Measurements from ENCODE around the gene C7orf57.
"Not testable (repeated sequence)": the region's sequence is repeated elsewhere in the genome, so short reads cannot be mapped to it uniquely, and the experiment has no call there.

Gene C7orf57

DNA sequence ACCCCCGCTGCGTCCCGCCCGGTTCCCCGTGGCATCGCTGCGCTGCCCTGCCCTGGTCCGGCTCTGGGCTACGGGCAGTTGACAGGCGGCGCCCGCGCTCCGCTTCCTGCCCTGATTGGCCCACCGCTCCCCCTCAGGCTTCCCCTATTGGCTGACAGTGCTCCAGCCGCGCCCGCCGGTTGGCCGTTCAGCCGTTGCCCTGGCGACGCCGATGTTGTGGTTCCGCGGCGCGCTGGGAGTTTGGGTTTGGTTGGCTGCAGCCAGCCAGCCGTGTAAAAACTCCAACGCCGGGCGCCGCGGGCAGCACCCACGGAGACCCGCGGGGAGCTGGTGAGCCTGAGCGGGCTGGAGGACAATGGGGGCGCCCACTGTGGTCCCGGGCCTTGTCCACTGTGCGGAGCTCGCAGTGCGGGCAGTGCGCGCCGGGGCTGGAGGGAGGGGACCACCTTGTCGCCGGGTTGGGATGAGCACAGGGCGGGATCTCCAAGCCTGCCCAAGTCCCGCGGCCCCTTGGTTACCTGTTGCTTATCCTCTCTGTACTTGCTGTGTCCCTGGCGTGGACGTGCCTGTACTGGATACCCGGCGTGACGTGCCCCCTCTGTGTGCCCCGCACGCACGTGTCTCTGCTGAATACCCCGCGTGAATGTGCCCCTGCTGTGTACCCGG is at the start of gene C7orf57:
Gene C7orf57, plus strand, starts transcription at position 243 of the 666 bp plus-strand sequence. CDS start 766 bp downstream, outside the sequence.
- DNase-seq, result peak; percentile 92

DNA sequence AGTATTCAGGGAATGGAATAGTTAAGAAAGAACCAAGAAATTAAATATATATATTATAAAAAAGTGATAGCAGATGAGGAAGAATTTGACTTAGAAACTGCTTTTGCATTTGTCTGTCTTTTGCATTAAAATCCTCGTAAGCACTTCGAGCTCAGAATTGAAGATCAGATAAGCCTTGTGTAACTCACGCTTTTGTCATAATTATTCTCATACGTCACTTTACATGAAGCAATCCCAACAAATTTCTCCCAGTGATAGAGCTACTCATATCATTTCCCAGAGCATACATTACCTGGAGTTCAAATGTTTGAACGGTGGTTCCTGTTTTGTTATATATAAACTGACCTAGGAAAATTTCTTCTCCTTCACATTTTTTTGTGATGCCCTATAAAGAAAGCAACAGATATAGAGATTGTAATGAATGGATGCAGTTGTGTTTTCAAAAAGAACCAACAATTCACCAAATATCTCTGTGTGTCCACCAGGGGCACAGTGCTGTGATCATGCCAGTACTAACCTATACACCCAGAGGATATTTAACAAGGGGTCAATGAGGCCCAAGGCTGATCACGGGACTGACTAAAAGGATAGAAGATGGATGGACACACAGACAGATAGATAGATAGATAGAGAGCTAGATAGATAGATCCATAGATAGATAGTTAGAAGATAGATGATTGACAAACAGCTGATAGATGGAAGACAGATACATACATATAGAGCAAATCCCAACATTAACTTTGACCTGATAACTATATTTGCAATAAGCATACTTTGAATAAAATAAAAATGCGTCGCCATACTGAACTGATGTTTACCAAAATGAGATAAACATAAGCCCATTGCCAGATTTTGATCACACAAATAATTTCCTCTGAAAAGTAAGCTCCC is 46.6 kb upstream of the C7orf57 start:
- DNase-seq, result no peak

DNA sequence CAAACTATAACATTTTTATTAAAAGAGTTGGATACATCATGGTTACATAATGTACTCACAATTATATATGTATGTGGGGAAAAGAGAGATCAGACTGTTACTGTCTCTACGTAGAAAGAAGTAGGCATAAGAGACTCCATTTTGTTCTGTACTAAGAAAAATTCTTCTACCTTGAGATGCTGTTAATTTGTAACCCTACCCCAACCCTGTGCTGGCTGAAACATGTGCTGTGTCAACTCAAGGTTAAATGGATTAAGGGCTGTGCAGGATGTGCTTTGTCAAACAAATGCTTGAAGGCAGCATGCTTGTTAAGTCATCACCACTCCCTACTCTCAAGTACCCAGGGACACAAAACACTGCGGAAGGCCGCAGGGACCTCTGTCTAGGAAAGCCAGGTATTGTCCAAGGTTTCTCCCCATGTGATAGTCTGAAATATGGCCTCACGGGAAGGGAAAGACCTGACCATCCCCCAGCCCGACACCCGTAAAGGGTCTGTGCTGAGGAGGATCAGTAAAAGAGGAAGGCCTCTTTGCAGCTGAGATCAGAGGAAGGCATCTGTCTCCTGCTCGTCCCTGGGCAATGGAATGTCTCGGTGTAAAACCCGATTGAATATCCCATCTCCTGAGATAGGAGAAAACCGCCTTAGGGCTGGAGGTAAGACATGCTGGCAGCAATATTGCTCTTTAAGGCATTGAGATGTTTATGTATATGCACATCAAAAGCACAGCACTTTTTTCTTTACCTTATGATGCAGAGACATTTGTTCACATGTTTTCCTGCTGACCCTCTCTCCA is 45.5 kb upstream of the C7orf57 start:
- not testable (repeated sequence) for DNase-seq

DNA sequence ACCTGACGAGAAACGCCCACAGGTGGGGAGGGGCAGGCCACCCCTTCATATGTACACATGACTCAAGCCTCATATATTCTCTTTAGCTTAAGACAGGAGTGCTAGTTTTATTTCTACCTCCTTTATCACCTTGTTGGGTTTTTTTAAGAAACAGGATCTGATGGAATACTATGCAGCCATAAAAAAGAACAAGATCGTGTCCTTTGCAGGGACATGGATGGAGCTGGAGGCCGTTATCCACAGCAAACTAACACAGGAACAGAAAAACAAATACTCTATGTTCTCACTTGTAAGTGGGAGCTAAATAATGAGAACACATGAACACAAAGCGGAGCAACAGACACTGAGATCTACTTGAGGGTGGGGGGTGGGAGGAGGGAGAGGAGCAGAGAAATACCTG is 44.8 kb upstream of the C7orf57 start:
- DNase-seq, result no peak

DNA sequence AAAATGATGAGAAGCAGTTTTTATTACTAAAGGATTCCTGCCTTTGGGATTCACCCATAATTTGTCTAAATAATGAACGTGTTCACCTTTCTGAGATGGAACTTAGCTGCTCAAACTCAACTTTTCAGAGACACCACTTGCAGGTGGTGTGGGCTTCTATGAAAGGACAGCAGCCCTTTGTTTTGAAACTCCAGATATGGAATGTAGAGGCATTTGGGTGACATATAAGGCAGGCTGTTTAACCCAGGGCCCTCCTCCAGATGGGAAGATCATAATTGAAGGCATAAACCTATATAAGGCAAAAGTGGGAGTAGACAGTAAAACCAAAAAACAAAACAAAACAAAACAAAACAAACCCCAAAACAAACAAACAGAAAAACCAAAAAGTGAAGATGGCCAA is 44.1 kb upstream of the C7orf57 start:
- no peak for DNase-seq

DNA sequence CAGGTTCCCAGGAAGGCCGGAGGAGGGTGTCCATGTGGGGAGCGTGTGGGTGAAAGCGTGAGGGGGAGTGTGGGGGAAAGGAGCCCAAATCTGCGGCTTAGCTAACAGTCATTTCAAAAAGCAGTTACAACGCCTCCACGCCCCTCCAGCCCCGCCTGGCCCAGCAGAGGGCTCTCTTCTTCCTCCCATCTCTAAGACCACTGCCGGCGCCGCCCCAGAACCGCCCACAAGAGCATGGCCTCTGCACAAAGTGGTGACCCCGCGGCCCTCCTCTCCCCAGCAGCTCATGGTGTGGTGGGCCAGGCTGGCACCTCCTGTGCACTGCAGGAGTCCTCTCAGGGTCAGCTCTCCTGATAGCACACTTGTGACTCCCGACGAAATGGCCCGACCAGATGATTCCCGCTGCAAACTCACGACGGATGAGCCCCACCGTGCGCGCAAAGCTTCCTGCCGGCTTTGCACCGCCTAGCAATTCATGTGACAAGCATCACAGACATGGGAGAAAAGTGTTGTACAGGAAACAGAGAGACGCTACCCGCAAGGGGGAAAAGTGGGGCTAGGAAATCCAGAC is 43.5 kb upstream of the C7orf57 start:
- peak; percentile 90 for DNase-seq

DNA sequence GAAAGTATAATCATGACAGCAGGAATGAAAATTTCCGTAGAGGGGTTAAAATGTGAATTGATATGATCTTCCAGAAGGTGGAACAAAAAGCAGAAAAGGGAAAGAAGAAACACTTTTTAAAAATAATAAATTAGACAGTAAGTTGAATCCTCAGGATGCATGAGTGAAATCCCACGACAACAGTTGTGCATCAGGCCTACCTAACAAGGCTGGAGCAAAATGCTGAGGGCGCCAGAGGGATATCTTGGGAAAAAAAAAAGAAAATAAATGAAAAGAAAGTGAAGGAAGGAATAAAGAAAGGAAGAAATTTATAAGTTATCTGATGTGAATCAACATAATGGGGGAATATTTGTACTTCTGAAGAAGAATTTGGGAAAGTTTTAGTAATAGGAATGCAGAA is 42.9 kb upstream of the C7orf57 start:
- DNase-seq, result no peak

DNA sequence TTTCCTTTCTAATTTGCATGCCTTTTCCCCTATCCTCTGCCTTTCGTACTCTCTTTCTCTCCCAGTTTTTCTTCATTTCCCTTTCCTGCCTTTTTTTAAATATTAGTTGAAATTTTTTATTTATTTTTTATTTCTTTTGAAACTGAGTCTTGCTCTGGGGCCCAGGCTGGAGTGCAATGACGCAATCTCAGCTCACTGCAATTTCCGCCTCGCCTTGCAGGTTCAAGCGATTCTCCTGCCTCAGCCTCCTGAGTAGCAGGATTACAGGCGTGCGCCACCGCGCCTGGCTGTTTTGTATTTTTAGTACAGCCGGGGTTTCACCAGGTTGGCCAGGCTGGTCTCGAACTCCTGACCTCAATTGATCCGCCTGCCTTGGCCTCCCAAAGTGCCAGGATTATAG is 35.9 kb upstream of the C7orf57 start:
- DNase-seq, result no peak

DNA sequence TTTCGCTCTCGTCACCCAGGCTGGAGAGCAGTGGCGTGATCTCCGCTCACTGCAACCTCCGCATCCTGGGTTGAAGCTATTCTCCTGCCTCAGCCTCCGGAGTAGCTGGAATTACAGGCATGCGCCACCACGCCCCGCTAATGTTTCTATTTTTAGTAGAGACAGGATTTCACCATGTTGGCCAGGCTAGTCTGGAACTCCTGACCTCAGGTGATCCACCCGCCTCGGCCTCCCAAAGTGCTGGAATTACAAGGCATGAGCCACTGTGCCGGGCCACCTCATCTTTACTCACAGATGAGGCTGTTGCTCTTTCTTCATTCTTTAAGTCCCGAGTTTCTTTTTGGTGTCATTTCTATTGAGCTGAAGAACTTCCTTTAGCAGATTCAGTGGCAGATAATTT is 35.2 kb upstream of the C7orf57 start:
- not testable (repeated sequence) for DNase-seq

DNA sequence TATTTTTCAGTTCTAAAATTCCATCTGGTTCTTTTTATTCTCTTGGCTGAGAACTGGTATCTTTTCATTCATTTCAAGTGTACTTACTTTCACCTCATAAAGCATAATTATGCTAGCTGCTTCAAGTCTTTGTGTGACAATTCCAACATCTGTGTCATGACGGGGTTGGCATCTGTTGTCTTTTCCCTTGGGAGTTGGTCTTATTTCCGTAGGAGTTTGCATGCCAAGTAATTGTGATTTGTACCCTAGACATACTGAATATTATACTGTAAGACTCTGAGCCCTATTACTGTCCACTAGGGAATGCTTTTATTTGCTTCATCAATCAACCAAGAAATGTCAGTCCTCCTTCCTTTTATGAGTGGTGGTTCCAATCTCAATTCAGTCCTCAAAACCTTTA is 31.3 kb upstream of the C7orf57 start:
- DNase-seq, result no peak

DNA sequence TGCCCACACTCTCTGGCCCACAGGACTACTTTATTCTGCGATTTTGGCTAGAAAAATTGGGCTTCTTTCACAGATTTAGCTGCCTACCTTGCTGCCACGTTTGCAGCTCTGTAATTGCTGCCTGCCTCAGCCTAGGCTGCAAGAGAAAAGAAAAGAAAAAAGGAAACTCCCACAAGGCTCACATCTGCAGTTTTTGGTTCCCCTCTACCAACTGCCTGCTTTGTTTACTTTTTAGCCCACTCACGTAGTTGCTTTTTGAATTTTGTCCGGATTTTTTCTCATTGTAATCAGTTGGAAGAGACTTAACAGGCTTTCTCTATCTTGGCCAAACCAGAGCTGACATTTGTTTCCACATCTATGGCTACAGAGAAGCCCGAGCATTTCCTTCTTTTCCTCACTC is 30.7 kb upstream of the C7orf57 start:
- no peak for DNase-seq

DNA sequence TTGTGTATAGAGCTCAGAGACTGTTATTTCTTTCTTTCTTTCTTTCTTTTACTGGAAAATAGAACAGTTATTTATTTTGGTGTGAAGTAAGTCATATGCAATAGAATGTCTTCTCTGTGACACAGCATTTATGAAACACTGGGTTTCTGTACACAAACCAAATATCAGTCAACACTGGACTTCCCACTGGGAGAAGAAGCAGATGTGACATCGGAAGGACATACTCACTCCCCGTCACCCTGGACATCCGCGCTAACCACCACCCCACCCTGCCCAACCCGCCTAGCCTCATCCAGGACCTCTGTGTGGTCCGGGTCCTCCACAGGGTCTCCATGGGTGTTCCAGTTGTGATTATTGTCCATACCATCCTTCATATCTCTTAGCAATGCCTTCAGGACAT is 28.5 kb upstream of the C7orf57 start:
- DNase-seq, result no peak

DNA sequence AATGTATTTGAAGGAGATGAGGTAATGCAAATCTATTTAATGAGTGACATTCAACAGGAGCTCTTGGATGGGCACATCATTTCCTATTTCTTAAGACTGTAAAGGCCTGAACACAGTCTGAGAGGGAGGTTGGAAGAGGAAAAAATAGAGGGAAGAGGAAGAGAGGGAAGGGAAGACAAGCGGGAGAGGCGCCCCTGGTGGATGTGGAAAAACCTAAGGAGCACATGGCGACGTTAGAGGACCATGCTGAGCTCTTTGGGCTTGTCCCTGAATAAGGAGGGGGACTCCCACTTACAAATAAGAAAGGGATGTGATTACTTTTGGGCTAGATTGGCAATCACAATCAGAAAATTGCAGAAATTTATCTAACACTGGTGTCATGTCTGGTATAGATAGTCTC is 26.1 kb upstream of the C7orf57 start:
- DNase-seq, result no peak

DNA sequence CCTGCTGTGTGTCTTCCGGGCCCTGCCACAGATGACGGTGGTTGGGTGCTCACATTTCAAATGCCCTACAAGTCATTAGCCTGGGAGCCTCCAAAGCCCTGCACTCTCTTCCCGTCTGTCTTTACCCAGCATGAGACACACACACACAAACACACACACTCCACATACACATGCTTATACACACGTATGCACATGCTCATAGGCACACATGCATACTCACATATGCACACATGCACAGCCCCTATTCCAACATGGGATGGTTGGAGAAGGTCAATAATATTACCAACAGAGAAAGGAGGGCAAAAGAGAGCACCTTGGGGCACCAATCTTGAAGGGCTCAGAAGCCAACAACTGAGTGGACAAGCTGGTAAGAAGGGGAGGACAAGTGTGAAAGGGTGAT is 25.4 kb upstream of the C7orf57 start:
- DNase-seq, result no peak

DNA sequence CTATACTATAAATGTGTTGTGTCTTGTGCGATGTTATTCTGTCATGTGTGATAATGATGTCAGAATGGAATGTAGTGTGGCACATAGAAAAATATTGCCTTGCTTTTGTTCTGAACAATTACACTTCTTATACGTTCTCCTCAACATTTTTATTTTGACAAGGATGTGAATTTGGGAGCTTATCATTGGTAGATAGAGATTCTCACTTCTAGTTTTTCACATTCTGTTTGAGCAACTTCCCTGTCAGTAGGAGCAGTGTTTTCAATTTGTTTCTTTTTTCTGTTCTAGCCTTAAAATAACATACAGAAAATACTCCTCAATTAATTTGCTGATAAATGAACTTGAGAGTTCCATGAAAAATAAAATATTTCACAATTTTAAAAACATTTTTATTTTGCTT is 24.0 kb upstream of the C7orf57 start:
- DNase-seq, result no peak

DNA sequence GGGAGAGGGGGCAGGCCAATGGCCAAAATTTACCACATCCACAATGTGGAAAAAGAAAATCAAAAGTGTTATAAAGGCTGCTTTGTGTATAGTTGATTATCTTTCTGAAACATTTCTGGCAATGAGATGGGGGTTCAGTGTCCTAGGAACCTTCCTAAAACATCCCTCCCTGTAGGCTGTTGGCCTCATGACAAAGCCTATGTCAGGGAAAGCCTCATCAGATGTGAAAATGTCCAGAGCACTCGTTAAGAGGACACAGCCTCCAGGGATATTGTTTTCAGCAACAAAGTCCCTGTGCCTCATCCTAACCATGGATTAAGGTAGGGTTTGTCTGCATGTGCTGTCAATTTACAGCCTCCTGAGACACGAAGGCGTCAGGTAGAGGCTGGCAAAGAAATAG is 23.4 kb upstream of the C7orf57 start:
- no peak for DNase-seq

DNA sequence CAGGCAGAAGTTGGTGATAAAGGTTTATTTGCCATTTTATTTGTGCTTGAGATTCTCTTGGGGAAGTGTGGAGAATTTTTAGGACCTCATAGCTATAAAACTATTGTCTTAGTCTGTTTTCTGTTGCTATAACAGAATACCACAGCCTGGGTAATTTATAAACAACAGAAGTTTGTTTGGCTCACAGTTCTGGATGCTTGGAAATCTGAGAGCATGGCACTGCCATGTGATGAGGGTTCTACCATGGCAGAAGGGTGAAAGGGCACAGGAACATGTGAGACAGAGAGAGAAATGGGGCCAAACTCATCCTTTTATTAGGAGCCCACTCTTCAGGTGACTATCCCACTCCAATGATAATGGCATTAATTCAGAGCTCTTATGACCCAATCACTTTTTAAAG is 18.7 kb upstream of the C7orf57 start:
- no peak for DNase-seq

DNA sequence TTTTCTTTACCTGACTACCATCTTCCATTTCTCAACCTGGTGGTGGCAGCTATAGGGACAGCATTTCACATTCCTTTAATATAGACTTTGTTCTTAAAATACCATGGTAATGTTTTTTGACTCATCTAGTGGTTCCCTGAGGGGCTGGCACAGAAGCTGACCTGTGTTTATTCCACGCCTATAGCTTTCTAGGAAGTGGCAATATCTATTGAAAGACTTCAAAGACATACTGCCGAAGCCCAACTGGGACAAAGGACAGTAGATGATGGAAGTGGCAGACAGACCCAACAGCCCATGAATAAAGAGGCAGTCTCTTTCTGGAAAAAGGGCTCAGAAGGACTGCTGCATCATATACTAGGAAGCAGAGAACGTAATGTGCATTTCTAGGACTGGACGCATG is 17.7 kb upstream of the C7orf57 start:
- DNase-seq, result no peak

DNA sequence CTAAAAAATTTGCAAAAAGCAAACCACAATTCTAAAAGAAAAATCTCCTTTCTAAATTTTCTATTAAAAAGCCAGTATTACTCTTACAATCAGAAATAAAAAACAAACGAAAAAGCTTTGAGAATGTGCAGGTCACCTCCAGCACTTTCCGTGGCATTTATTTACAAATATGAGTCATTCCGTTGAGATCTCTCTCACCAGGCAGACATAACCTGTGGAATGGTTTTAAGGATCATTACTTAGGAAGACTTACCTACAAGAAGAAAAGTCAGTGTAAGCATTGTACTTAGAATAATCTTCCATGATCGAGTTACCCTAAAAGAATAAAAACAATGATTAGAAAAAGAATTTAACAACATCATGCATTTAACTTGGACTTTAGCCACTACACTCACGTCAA is 9.7 kb upstream of the C7orf57 start:
- no peak for DNase-seq

DNA sequence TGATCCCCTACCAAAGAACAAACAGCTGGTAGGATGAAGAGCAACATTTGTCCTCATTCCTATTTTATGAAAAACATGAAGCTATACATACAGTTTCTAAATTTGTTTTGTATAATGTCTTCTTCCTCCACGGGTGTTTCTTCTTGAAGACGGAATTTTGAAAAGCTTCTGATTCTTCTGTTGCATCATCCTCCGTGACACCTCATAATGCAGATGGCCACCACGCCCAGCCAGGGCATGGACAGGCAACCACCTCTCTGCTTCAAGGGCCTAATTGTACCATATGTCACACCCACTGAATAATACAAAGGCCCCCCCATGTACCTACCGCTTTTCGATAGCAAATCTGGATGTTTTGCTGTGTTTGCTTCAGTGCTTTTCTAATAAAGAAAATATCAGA is 6.4 kb upstream of the C7orf57 start, which contains the start of gene SUN3:
Gene SUN3, minus strand, starts transcription at position 170 of the 400 bp plus-strand sequence. Its CDS starts 169 bp downstream, at position 1.
- no peak for DNase-seq

DNA sequence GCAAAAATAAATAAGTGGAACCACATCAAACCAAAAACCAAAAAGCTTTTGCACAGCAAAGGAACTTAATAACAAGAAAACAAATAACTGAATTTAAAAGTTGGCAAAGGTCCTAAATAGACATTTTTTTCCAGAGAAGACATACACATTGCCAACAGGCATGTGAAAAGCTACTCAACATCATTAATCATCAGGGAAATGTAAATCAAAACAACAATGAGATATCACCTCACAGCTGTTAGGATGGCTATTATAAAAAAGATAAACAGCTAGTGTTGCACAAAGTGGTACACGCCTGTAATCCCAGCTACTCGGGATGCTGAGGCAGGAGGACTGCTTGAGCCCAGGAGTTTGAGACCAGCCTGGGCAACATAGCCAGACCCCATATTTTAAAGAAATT is 4.2 kb upstream of the C7orf57 start:
- no peak for DNase-seq

DNA sequence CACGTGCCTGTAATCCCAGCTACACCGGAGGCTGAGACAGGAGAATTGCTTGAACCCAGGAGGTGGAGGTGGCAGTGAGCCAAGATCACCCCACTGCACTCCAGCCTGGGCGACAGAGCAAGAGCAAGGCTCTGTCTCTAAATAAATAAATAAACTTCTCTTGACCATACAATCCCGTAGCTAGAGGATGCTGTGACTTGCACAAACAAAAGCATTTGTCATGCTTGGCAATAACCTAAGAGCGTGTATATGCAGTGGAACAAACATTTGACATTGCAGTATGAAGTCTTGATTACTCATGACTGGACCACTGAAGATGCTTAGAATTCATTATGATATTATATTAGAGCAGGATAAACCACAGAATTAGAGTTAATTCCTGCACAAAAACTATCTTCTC is 1.4 kb upstream of the C7orf57 start:
- DNase-seq, result no peak

DNA sequence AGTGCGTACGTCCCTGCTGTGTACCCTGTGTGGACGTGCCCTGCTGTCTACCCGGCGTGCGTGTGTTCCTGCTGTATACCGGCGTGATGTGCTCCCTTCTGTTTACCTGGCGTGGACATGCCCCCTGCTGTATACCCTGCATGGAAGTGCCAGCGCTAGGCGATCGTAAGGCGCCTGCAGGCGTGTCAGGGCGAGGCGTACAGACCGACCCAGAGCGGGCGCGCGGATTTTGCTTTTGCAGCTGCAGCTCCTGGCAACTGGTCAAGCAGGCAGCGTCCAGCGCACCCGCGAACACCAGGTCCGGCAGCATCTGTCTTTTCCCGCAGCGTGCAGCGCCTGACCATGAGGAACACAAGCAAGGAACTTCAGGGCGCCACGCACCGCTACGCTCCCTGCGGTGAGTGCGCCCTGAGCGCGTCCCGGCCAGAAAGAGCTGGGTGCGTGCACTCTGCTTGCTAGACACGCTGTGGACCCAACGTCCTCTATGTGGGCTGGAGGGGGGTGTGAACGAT is 680 bp downstream of the C7orf57 start:
- DNase-seq, result peak; percentile 55
